Endothelial cell (in vitro differentiated cells): ENCODE measurements around the gene CYRIA. TPM values are rescaled to one million over a fixed set of nuclear protein-coding genes. Genes with fewer than 3 reads are reported as not detected.

Experiments
- DNase-seq: peaks from one replicate; pipeline ENCODE4 v3.0.0; 2021; ENCODE audit warnings: low spot score
- H3K27ac Mint-ChIP-seq: one replicate; pipeline ENCODE4 v1.8.0; 2021; ENCODE audit warnings: mixed read lengths, inconsistent platforms; ENCODE audit not compliant: unreplicated experiment
- H3K27me3 Mint-ChIP-seq: one replicate; pipeline ENCODE4 v1.8.0; 2021; ENCODE audit warnings: mild to moderate bottlenecking, moderate library complexity, mixed read lengths, inconsistent platforms; ENCODE audit not compliant: unreplicated experiment
- H3K36me3 Mint-ChIP-seq: one replicate; pipeline ENCODE4 v1.8.0; 2021; ENCODE audit warnings: mild to moderate bottlenecking, low read depth, mixed read lengths, inconsistent platforms; ENCODE audit not compliant: unreplicated experiment
- H3K4me1 Mint-ChIP-seq: one replicate; pipeline ENCODE4 v1.8.0; 2021; ENCODE audit warnings: mild to moderate bottlenecking, mixed read lengths, inconsistent platforms; ENCODE audit not compliant: unreplicated experiment
- H3K4me3 Mint-ChIP-seq: one replicate; pipeline ENCODE4 v1.8.0; 2021; ENCODE audit warnings: mild to moderate bottlenecking, mixed read lengths, inconsistent platforms; ENCODE audit not compliant: unreplicated experiment
- H3K9me3 Mint-ChIP-seq: one replicate; pipeline ENCODE4 v1.8.0; 2021; ENCODE audit warnings: mixed read lengths, inconsistent platforms; ENCODE audit not compliant: unreplicated experiment
- CTCF ChIP-seq: fragments of 200-600 bp; sonication (generic); IDR thresholded peaks from one replicate; pipeline ENCODE4 v1.5.0; 2021; ENCODE audit warnings: antibody characterized with exemption; ENCODE audit not compliant: unreplicated experiment
- total RNA-seq: library from RNA; stranded (reverse); fragmentation: NEBNext Ultra II Directional; extraction: Animal tissue kit (Norgen Biotek cat#: 25700); gene quantifications from one replicate; pipeline ENCODE4 v1.2.1, GENCODE V29; 2021; ENCODE audit not compliant: unreplicated experiment

CYRIA gene
- total RNA-seq, 1 donor from 2014 or later = 32.4 TPM

- H3K4me3 Mint-ChIP-seq = no peak overlapping the region
- H3K36me3 Mint-ChIP-seq = no peaks in the 10 kb centered on the region
- peaks cover 4% of the 10 kb centered on the region for H3K9me3 Mint-ChIP-seq
- no peaks in the 10 kb centered on the region for H3K4me1 Mint-ChIP-seq
- DNase-seq = no peak
- H3K27me3 Mint-ChIP-seq = peaks cover 8% of the 10 kb centered on the region
- H3K27ac Mint-ChIP-seq = no peak overlapping the region
- no peak for TF ChIP-seq CTCF
Observed at GRCh38 chr2:16680781-16681180, 15.1 kb upstream of the CYRIA start.

DNA sequence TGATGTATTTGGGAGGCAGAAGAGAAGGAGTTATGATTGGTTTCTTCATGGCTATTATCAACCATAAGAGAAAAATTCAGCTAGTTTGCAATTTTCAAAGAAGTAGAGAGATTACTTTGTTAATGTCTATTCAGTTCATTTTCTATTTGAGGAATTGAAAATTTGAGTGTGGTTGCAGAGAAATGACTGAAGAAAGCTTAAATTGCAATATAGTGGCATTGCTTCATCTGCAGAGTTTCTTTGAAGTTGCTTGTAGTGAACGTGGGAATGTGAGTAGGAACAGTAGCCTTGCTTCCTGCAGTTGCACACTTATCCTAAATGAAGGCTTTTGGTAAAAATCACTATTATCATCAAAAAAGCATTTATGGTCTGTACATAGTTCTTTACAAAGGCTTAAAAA lies 14.7 kb upstream of the CYRIA start:
- H3K36me3 Mint-ChIP-seq = no peaks in the 10 kb centered on the region
- H3K4me1 Mint-ChIP-seq = no peaks in the 10 kb centered on the region
- TF ChIP-seq CTCF = no peak
- no peak for DNase-seq
- peaks cover 4% of the 10 kb centered on the region for H3K9me3 Mint-ChIP-seq
- H3K27ac Mint-ChIP-seq = no peak overlapping the region
- H3K4me3 Mint-ChIP-seq = no peak overlapping the region
- H3K27me3 Mint-ChIP-seq = peaks cover 8% of the 10 kb centered on the region

- H3K9me3 Mint-ChIP-seq = peaks cover 4% of the 10 kb centered on the region
- no peak for TF ChIP-seq CTCF
- H3K36me3 Mint-ChIP-seq = no peaks in the 10 kb centered on the region
- H3K4me3 Mint-ChIP-seq = no peak overlapping the region
- H3K27ac Mint-ChIP-seq = no peak overlapping the region
- H3K4me1 Mint-ChIP-seq = no peaks in the 10 kb centered on the region
- DNase-seq = no peak
- peaks cover 7% of the 10 kb centered on the region for H3K27me3 Mint-ChIP-seq
Observed at GRCh38 chr2:16678964-16679363, 13.3 kb upstream of the CYRIA start.

GRCh38 chr2:16677875-16678274 lies 12.2 kb upstream of the CYRIA start:
- no peak for TF ChIP-seq CTCF
- no peaks in the 10 kb centered on the region for H3K36me3 Mint-ChIP-seq
- H3K27me3 Mint-ChIP-seq = peaks cover 7% of the 10 kb centered on the region
- no peak overlapping the region for H3K4me3 Mint-ChIP-seq
- no peak overlapping the region for H3K27ac Mint-ChIP-seq
- H3K9me3 Mint-ChIP-seq = peaks cover 4% of the 10 kb centered on the region
- H3K4me1 Mint-ChIP-seq = no peaks in the 10 kb centered on the region
- no peak for DNase-seq

DNA sequence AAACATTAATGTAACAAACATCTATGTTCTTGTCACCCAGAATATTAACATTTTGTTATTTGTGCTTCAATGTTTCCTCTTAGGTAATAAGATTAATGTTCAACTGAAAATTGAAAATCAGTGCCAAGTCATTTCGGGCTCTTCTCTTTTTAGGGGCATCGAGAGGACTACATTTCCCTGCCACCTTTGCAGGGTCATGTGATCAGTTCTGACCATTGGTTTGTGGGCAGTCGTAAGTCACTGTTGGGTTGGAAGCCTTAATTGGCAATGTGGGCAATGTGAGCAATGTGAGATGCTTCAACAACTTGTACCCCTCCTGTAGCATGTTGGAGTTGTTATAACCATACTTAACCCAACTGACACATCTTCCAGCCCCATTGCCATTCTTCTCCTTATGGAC lies 10.1 kb upstream of the CYRIA start:
- TF ChIP-seq CTCF = no peak
- Mint-ChIP-seq H3K4me3 (no peak overlapping the region), H3K36me3 (no peaks in the 10 kb centered on the region), H3K4me1 (no peaks in the 10 kb centered on the region), H3K27me3 (peaks cover 3% of the 10 kb centered on the region), H3K9me3 (no peaks in the 10 kb centered on the region), H3K27ac (no peak overlapping the region)
- DNase-seq = no peak
